ENCODE results near the gene PCDHA2. TPM values are rescaled to one million over a fixed set of nuclear protein-coding genes. Genes with fewer than 3 reads are reported as not detected.

PCDHA2 gene
- total RNA-seq = not detected
- long read RNA-seq = 0 reads

DNA sequence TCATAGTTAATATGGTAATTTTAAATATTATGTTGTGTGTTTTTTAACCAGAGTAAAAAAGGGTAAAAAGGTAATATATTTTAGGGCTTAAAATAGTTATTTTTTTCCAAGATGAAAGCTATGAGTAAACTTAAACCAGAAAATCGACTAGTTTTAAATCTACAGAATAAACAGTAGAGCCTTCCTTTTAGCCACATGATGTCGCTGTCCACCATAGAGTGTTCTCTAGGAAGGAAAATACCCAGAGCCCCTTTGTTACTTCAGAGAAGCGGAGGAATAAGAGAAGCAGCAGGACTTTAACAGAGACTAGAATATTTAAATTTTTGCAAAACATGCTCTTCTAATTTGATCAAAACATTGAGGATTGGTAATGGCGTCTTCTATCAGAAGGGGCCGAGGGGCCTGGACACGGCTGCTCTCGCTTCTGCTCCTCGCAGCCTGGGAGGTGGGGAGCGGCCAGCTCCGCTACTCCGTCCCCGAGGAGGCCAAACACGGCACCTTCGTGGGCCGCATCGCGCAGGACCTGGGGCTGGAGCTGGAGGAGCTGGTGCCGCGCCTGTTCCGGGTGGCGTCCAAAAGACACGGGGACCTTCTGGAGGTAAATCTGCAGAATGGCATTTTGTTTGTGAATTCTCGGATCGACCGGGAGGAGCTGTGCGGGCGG, at the start of gene PCDHA2:
Gene PCDHA2 (plus strand): TSS at position 258 of the 664 bp plus-strand sequence.
- TF ChIP-seq, protein P1, sequence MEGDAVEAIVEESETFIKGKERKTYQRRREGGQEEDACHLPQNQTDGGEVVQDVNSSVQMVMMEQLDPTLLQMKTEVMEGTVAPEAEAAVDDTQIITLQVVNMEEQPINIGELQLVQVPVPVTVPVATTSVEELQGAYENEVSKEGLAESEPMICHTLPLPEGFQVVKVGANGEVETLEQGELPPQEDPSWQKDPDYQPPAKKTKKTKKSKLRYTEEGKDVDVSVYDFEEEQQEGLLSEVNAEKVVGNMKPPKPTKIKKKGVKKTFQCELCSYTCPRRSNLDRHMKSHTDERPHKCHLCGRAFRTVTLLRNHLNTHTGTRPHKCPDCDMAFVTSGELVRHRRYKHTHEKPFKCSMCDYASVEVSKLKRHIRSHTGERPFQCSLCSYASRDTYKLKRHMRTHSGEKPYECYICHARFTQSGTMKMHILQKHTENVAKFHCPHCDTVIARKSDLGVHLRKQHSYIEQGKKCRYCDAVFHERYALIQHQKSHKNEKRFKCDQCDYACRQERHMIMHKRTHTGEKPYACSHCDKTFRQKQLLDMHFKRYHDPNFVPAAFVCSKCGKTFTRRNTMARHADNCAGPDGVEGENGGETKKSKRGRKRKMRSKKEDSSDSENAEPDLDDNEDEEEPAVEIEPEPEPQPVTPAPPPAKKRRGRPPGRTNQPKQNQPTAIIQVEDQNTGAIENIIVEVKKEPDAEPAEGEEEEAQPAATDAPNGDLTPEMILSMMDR (IDR thresholded peaks at IDR 0.05) = no peak
- TF ChIP-seq POLR2A (IDR thresholded peaks at IDR 0.05) = no peak
- Histone ChIP-seq H3K4me1 (no peaks in the 10 kb centered on the region), H3K27me3 (peaks cover 0 to 5% of the 10 kb centered on the region in 2 donors), H3K9me3 (peaks cover 0 to 5% (median 2%) of the 10 kb centered on the region in 4 donors), H3K27ac (no peak within 1 kb of the TSS), H3K4me3 (no peak within 1 kb of the TSS), H3K36me3 (no peaks in the 10 kb centered on the region)
- WGBS (ENCODE audit: insufficient coverage, low coverage, low lambda C conversion rate, missing lambda C conversion rate) = 15% methylated on average over 17 of the region's 27 CpGs
- intact Hi-C loops (cut with DNase I) = no loop called here
- DNase-seq = no peak
- no peak for ATAC-seq

DNA sequence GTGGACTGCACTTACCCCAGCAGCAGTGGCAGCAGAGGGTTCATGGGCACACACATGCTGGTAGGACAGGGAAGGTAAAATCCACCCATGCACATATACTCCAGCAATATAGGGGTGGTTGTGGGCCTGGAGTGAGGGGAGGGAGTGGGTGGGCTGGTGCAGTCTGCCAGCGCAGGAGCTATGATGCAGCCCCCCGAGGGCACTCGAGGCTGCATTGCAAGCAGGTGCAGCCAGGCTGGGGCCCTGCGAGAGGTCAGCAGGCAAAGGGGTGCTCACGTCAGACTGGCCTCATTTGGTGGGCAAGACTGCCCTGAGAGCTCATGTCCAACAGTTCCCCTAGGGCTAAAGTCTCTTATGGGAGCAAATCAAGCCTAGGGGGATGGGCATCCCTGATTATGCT, 41.1 kb upstream of the PCDHA2 start:
- DNase-seq (no peak), ATAC-seq (no peak)
- no peak overlapping the region for H3K27ac ChIP-seq
- peaks cover 0 to 11% (median 1%) of the 10 kb centered on the region in 4 donors for H3K9me3 ChIP-seq
- H3K36me3 ChIP-seq = no peaks in the 10 kb centered on the region
- no peak overlapping the region for H3K4me3 ChIP-seq
- no CpG with 5 or more reads among the region's 5 CpGs for WGBS (ENCODE audit: insufficient coverage, low coverage, low lambda C conversion rate, missing lambda C conversion rate)
- H3K27me3 ChIP-seq = no peaks in the 10 kb centered on the region
- H3K4me1 ChIP-seq = no peaks in the 10 kb centered on the region
- intact Hi-C loops (cut with DNase I) = no loop called here
- TF ChIP-seq POLR2A (IDR thresholded peaks at IDR 0.05) = no peak
- TF ChIP-seq, protein P1 (IDR thresholded peaks at IDR 0.05) = no peak

DNA sequence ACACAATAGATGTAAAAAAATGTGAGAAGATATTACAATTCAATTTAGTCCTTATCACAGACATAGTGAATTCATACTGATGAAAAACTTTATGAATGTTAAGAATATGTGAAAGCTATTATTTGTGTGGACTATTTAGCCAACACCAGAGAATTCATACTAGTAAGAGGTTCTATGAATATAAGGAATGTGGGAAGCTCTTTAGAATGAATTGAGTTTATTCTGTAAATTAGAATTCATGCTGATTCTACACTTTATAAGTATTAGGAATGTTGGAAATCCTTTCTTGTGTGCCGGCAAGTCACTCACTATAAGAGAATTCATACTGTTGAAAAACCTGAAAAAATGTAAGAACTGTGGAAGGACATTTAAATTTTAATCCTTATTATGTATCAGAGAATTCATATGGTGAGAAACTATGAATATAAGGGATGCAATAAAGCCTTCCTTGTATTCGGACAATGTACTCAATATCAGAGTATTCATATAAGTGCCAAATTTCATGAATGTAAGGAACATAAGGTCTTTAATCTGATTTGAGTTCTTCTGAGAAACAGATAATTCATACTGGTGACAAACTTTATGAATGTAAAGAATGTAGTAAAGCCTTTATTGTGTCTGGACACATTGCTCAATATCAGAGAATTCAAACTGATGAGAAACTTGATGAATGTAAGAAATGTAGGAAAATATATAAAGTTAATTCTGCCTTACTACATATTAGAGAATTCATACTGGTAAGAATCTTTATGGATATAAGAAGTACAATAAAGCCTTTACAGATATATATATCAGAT, 30.3 kb upstream of the PCDHA2 start:
- ATAC-seq (no peak), DNase-seq (no peak)
- H3K27ac ChIP-seq = no peak overlapping the region
- TF ChIP-seq POLR2A (IDR thresholded peaks at IDR 0.05) = no peak
- TF ChIP-seq, protein P1 (IDR thresholded peaks at IDR 0.05) = no peak
- 86% methylated on average over 2 of the region's 2 CpGs for WGBS (ENCODE audit: insufficient coverage, low coverage, low lambda C conversion rate, missing lambda C conversion rate)
- intact Hi-C loops (cut with DNase I) = no loop called here
- peaks cover 0 to 39% (median 14%) of the 10 kb centered on the region in 4 donors for H3K9me3 ChIP-seq
- H3K4me3 ChIP-seq = no peak overlapping the region
- no peaks in the 10 kb centered on the region for H3K4me1 ChIP-seq
- H3K27me3 ChIP-seq = no peaks in the 10 kb centered on the region
- H3K36me3 ChIP-seq = no peaks in the 10 kb centered on the region

DNA sequence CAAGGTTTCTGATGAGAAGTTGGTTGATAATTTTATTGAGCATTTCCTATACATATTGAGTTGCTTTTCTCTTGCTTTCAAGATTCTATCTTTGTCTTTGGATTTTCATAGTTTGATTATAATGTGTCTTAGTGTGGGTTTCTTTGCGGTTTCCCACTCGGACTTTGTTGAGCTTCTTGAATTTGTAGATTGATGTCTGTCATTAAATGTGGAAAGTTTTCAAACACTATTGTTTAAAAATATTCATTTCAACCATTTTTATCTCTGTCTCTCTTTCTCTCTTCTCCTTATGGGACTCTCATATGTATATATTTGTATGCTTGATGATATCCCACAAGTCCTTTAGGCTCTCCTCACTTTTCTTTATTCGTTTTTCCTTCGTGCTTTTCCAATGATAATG, 27.2 kb upstream of the PCDHA2 start:
- ATAC-seq (no peak), DNase-seq (no peak)
- TF ChIP-seq POLR2A (IDR thresholded peaks at IDR 0.05) = no peak
- TF ChIP-seq, protein P1 (IDR thresholded peaks at IDR 0.05) = no peak
- 62% methylated on average over 4 of the region's 4 CpGs for WGBS (ENCODE audit: insufficient coverage, low coverage, low lambda C conversion rate, missing lambda C conversion rate)
- Histone ChIP-seq H3K27ac (no peak overlapping the region), H3K4me3 (no peak overlapping the region), H3K4me1 (no peaks in the 10 kb centered on the region), H3K27me3 (no peaks in the 10 kb centered on the region), H3K9me3 (peaks cover 0 to 39% (median 14%) of the 10 kb centered on the region in 4 donors), H3K36me3 (no peaks in the 10 kb centered on the region)
- intact Hi-C loops (cut with DNase I) = no loop called here
